Gastroesophageal sphincter (tissue), 4 donors: ENCODE measurements around the gene ERG28. TPM values are rescaled to one million over a fixed set of nuclear protein-coding genes. Genes with fewer than 3 reads are reported as not detected.

ENCODE experiments used
- ATAC-seq: fragments of 150-250 bp; one replicate; pipeline ENCODE4 v1.9.1; 2016; ENCODE audit warnings: mild to moderate bottlenecking, moderate library complexity
- H3K27ac ChIP-seq, 4 donors: fragments of 200-600 bp; sonication (generic) in 3 of 4; 1 replicate in 3 of 4; 2 replicates in 1 of 4; pipeline ENCODE4 v1.5.1; 2016 to 2019
- H3K27me3 ChIP-seq: fragments of 200-600 bp; sonication (generic); one replicate; pipeline ENCODE4 v1.5.1; 2019
- H3K36me3 ChIP-seq, 2 donors: fragments of 200-600 bp; sonication (generic); one replicate each; pipeline ENCODE4 v1.5.1; 2019; ENCODE audit warnings: control low read depth in 1 of 2
- H3K4me1 ChIP-seq, 3 donors: fragments of 200-600 bp; sonication (generic); 1 replicate in 2 of 3; 2 replicates in 1 of 3; pipeline ENCODE4 v1.5.1; 2016 to 2019; ENCODE audit warnings: control low read depth in 2 of 3
- H3K4me3 ChIP-seq, 2 donors: fragments of 200-600 bp; sonication (generic); one replicate each; pipeline ENCODE4 v1.5.1; 2019; ENCODE audit warnings: mild to moderate bottlenecking in 1 of 2, moderate library complexity in 1 of 2
- H3K9me3 ChIP-seq, 3 donors: fragments of 200-600 bp; sonication (generic); one replicate each; pipeline ENCODE4 v1.5.1; 2017 to 2019; ENCODE audit warnings: control low read depth in 2 of 3
- CTCF ChIP-seq, 4 experiments: fragments of 200-600 bp in 2 of 4; fragments of 450-650 bp in 2 of 4; sonication (generic) in 1 of 4; IDR thresholded peaks; one replicate each; pipeline ENCODE4 v1.5.1; 2017 to 2019; ENCODE audit warnings: antibody characterized with exemption in 4 of 4, mild to moderate bottlenecking in 2 of 4, moderate library complexity in 2 of 4
- EP300 ChIP-seq: sonication (generic); formaldehyde crosslinking; IDR thresholded peaks from one replicate; pipeline ENCODE4 v1.6.1; 2017; ENCODE audit warnings: antibody characterized with exemption, mild to moderate bottlenecking
- POLR2A ChIP-seq, 2 donors: fragments of 450-650 bp; IDR thresholded peaks; one replicate each; pipeline ENCODE4 v1.6.1; 2017; ENCODE audit warnings: antibody characterized with exemption in 2 of 2, mild to moderate bottlenecking in 2 of 2, moderate library complexity in 1 of 2
- POLR2AphosphoS5 ChIP-seq: sonication (generic); formaldehyde crosslinking; IDR thresholded peaks from one replicate; pipeline ENCODE4 v1.6.1; 2017; ENCODE audit warnings: antibody characterized with exemption
- WGBS, 2 donors: methylation state at CpG; one replicate each; pipeline ENCODE4 v1.1.5; 2018; ENCODE audit warnings: low coverage in 1 of 2; 5-methylcytosine and 5-hydroxymethylcytosine counted together
- total RNA-seq, 4 donors: library from RNA; depleted of rRNA; stranded (reverse); fragments of >200 nt; gene quantifications; one replicate each; pipeline ENCODE4 v1.1.0, GENCODE V29; 2016

Gene ERG28
- total RNA-seq, 4 donors from 2014 or later: 6.2 to 13.4 (median 7.0) TPM

GRCh38 chr14:75643985-75644384 is 16.7 kb downstream of the ERG28 start:
- TF ChIP-seq EP300: no peak
- TF ChIP-seq CTCF (IDR thresholded peaks at IDR 0.05): no peak
- TF ChIP-seq POLR2AphosphoS5: no peak
- no peak for TF ChIP-seq POLR2A (IDR thresholded peaks at IDR 0.05)
- WGBS, 2 donors: 55 to 63% methylated on average over 3 to 4 of the region's 4 CpGs
- Histone ChIP-seq H3K27me3 (no peaks in the 10 kb centered on the region), H3K4me3 (no peak overlapping the region), H3K36me3 (peaks cover 0 to 36% of the 10 kb centered on the region in 2 donors), H3K4me1 (peaks cover 0 to 14% (median 3%) of the 10 kb centered on the region in 3 donors), H3K27ac (no peak overlapping the region), H3K9me3 (no peaks in the 10 kb centered on the region)
- ATAC-seq: no peak

GRCh38 chr14:75640876-75641275 is 19.8 kb downstream of the ERG28 start:
- Histone ChIP-seq H3K27ac (no peak overlapping the region), H3K9me3 (no peaks in the 10 kb centered on the region), H3K36me3 (peaks cover 0 to 22% of the 10 kb centered on the region in 2 donors), H3K4me3 (no peak overlapping the region), H3K27me3 (no peaks in the 10 kb centered on the region), H3K4me1 (no peaks in the 10 kb centered on the region)
- TF ChIP-seq POLR2A (IDR thresholded peaks at IDR 0.05) (no peak), POLR2AphosphoS5 (no peak), CTCF (IDR thresholded peaks at IDR 0.05) (no peak)
- WGBS, 2 donors: 90 to 100% methylated on average over 2 to 3 of the region's 3 CpGs
- ATAC-seq: no peak

GRCh38 chr14:75636100-75636692 is 24.5 kb downstream of the ERG28 start:
- WGBS, 2 donors: 66 to 90% methylated on average over 3 to 5 of the region's 13 CpGs
- Histone ChIP-seq H3K4me1 (no peaks in the 10 kb centered on the region), H3K9me3 (no peaks in the 10 kb centered on the region), H3K27ac (no peak overlapping the region), H3K36me3 (peaks cover 0 to 14% of the 10 kb centered on the region in 2 donors), H3K4me3 (no peak overlapping the region), H3K27me3 (no peaks in the 10 kb centered on the region)
- no peak for TF ChIP-seq CTCF (IDR thresholded peaks at IDR 0.05)
- no peak for TF ChIP-seq POLR2A (IDR thresholded peaks at IDR 0.05)
- TF ChIP-seq POLR2AphosphoS5: no peak
- no peak for TF ChIP-seq EP300
- no peak for ATAC-seq

- no peaks in the 10 kb centered on the region for H3K9me3 ChIP-seq
- ATAC-seq: no peak
- H3K4me3 ChIP-seq: no peak overlapping the region
- H3K4me1 ChIP-seq: no peaks in the 10 kb centered on the region
- H3K27ac ChIP-seq: no peak overlapping the region
- no peaks in the 10 kb centered on the region for H3K27me3 ChIP-seq
- peaks cover 0 to 7% of the 10 kb centered on the region in 2 donors for H3K36me3 ChIP-seq
- TF ChIP-seq CTCF (IDR thresholded peaks at IDR 0.05) (no peak), POLR2AphosphoS5 (no peak), EP300 (no peak), POLR2A (IDR thresholded peaks at IDR 0.05) (no peak)
- WGBS, 2 donors: 62 to 77% methylated on average over 4 to 5 of the region's 5 CpGs
Measured at GRCh38 chr14:75634848-75635247, 25.8 kb downstream of the ERG28 start.

- no peak overlapping the region for H3K27ac ChIP-seq
- H3K36me3 ChIP-seq: peaks cover 0 to 7% of the 10 kb centered on the region in 2 donors
- no peaks in the 10 kb centered on the region for H3K4me1 ChIP-seq
- no peak for ATAC-seq
- H3K4me3 ChIP-seq: no peak overlapping the region
- no peaks in the 10 kb centered on the region for H3K27me3 ChIP-seq
- TF ChIP-seq EP300 (no peak), CTCF (IDR thresholded peaks at IDR 0.05) (no peak), POLR2A (IDR thresholded peaks at IDR 0.05) (no peak), POLR2AphosphoS5 (no peak)
- no peaks in the 10 kb centered on the region for H3K9me3 ChIP-seq
- 40 to 57% methylated on average over 1 to 5 of the region's 5 CpGs for WGBS, 2 donors
Measured at GRCh38 chr14:75631453-75631831, 29.2 kb downstream of the ERG28 start.
